K562 (cell line): ENCODE data around the gene SH2D4B. TPM values are rescaled to one million over a fixed set of nuclear protein-coding genes. Genes with fewer than 3 reads are reported as not detected.

Source experiments
- ATAC-seq: fragments of 200-7000 bp; cut with Tn5 transposase; 3 replicates; pipeline ENCODE4 v1.9.1; 2020; ENCODE audit warnings: moderate library complexity
- BruUV-seq: library from RNA; stranded (reverse); fragments of 400-500 nt; replicated peaks from 2 replicates; lab custom pipeline; 2021; lab: Mats Ljungman, UMichigan
- CTCF ChIA-PET: fragments of 300-600 bp; formaldehyde crosslinking; extraction: SDS; loops from one replicate; lab custom pipeline; 2021; ENCODE audit warnings: low intra/inter-chr PET ratio; lab: Yijun Ruan, JAX
- POLR2A ChIA-PET: fragments of 300-600, 350-650 bp; sonication (Branson Sonifier 250); formaldehyde crosslinking; extraction: SDS; loops from one replicate; lab custom pipeline; 2021; ENCODE audit warnings: antibody characterized with exemption, inconsistent platforms; lab: Yijun Ruan, JAX
- DNase-seq, 4 experiments: peaks; one replicate each; pipeline versions ENCODE4 v3.0.0 to v3.0.0-alpha.2; 2011 to 2018; ENCODE audit warnings: low spot score in 3 of 4, mixed read lengths in 3 of 4; ENCODE audit errors: extremely low read depth in 1 of 4
- FAIRE-seq: peaks from 2 replicates; lab custom pipeline; 2011; peaks lifted over from hg19 to GRCh38; lab: Jason Lieb, UNC
- H2AFZ ChIP-seq: 2 replicates; pipeline ENCODE4 v1.6.0; 2011; ENCODE audit warnings: low read depth, low read length, control low read depth, inconsistent platforms
- H3K27ac ChIP-seq: fragments of 200-600 bp; 3 replicates; pipeline ENCODE4 v1.8.0; 2011; ENCODE audit warnings: low read depth, mild to moderate bottlenecking, control low read depth, inconsistent platforms, low read length, moderate library complexity, mixed read lengths; ENCODE audit errors: extremely low read depth
- H3K27me3 ChIP-seq, 2 experiments: fragments of 300-600 bp in 1 of 2; 2 replicates in 1 of 2; 3 replicates in 1 of 2; pipeline versions ENCODE4 v1.6.0 to v1.8.0; 2011; ENCODE audit warnings: inconsistent platforms in 2 of 2, low read length in 2 of 2, mild to moderate bottlenecking in 1 of 2, mixed read lengths in 1 of 2, moderate library complexity in 1 of 2; ENCODE audit not compliant: control insufficient read depth in 2 of 2, insufficient read depth in 2 of 2
- H3K36me3 ChIP-seq: fragments of 300-600 bp; 3 replicates; pipeline ENCODE4 v1.8.0; 2011; ENCODE audit warnings: mild to moderate bottlenecking, low read length, inconsistent platforms; ENCODE audit not compliant: control insufficient read depth, insufficient read depth
- H3K4me1 ChIP-seq, 2 experiments: fragments of 200-600 bp in 1 of 2; replicated peaks in 1 of 2; 2 replicates in 1 of 2; 3 replicates in 1 of 2; pipeline versions ENCODE4 v1.5.1 to v1.8.0; 2011; ENCODE audit warnings: inconsistent platforms in 2 of 2, low read length in 2 of 2, mild to moderate bottlenecking in 1 of 2, mixed read lengths in 1 of 2, moderate library complexity in 1 of 2; ENCODE audit not compliant: control insufficient read depth in 2 of 2, insufficient read depth in 2 of 2
- H3K4me2 ChIP-seq: 2 replicates; pipeline ENCODE4 v1.6.1; 2011; ENCODE audit warnings: low read length, control low read depth, inconsistent platforms, mixed read lengths; ENCODE audit not compliant: insufficient read depth
- H3K4me3 ChIP-seq: fragments of 200-600 bp; sonication (generic), shearing (Covaris generic); 2 replicates; pipeline ENCODE4 v1.5.1; 2016; ENCODE audit warnings: control low read depth, inconsistent platforms
- H3K79me2 ChIP-seq: fragments of 200-600 bp; 3 replicates; pipeline ENCODE4 v1.8.0; 2011; ENCODE audit warnings: low read length, inconsistent platforms; ENCODE audit not compliant: control insufficient read depth, insufficient read depth
- H3K9ac ChIP-seq, 2 experiments: 2 replicates each; pipeline versions ENCODE4 v1.6.0 to v1.6.1; 2011; ENCODE audit warnings: low read depth in 2 of 2, low read length in 2 of 2, control low read depth in 1 of 2, inconsistent platforms in 1 of 2, mild to moderate bottlenecking in 1 of 2, mixed read lengths in 1 of 2; ENCODE audit not compliant: insufficient read depth in 1 of 2
- H3K9me1 ChIP-seq: one replicate; pipeline ENCODE4 v1.6.0; 2011; ENCODE audit warnings: inconsistent platforms, mild to moderate bottlenecking, low read length, moderate library complexity; ENCODE audit not compliant: control insufficient read depth, insufficient read depth
- H3K9me3 ChIP-seq: replicated peaks from 2 replicates; pipeline ENCODE4 v1.5.1; 2011; ENCODE audit warnings: low read depth, low read length, inconsistent platforms; ENCODE audit not compliant: control insufficient read depth, insufficient read depth
- H4K20me1 ChIP-seq: replicated peaks from 2 replicates; pipeline ENCODE4 v1.6.1; 2011; ENCODE audit warnings: low read length, inconsistent platforms, mixed read lengths; ENCODE audit not compliant: control insufficient read depth, insufficient read depth
- CBX1 ChIP-seq: sonication (generic); IDR thresholded peaks from 2 replicates; pipeline ENCODE4 v1.6.1; 2016; ENCODE audit warnings: antibody characterized with exemption, low read depth, mild to moderate bottlenecking
- DACH1 ChIP-seq: fragments of 450-650 bp; IDR thresholded peaks from 2 replicates; pipeline ENCODE4 v1.6.1; 2018; ENCODE audit not compliant: partially characterized antibody
- GTF2F1 ChIP-seq: IDR thresholded peaks from 2 replicates; pipeline ENCODE4 v1.6.1; 2011; ENCODE audit warnings: low read depth, low read length, improper control_type of control experiment
- KAT7 ChIP-seq: sonication (generic); formaldehyde crosslinking; IDR thresholded peaks from 2 replicates; pipeline ENCODE4 v1.8.0; 2022; ENCODE audit warnings: missing genetic modification reagents, mild to moderate bottlenecking, borderline replicate concordance
- TSHZ1 ChIP-seq: fragments of 250-450 bp; sonication (Bioruptor Pico); IDR thresholded peaks from 2 replicates; pipeline ENCODE4 v1.4.0; 2020; ENCODE audit warnings: mild to moderate bottlenecking, moderate library complexity
- ZNF507 ChIP-seq: conservative IDR thresholded peaks from 2 replicates; pipeline ENCODE4 v1.6.1; 2017; ENCODE audit warnings: missing genetic modification characterization, missing compliant biosample characterization
- ZNF511 ChIP-seq: sonication (generic); formaldehyde crosslinking; IDR thresholded peaks from 2 replicates; pipeline ENCODE4 v1.8.0; 2022; ENCODE audit warnings: mild to moderate bottlenecking, missing genetic modification reagents
- in situ Hi-C: fragments of 300-500 bp; cut with MboI; formaldehyde crosslinking; loops from 4 replicates; pipeline ENCODE4 v1.15.0; 2018; ENCODE audit warnings: inconsistent platforms, mixed read lengths
- intact Hi-C: fragments of 100-400 bp; cut with micrococcal nuclease; formaldehyde crosslinking; loops from 2 replicates; pipeline ENCODE4 v1.14.2; 2022
- polyA plus RNA-seq, 8 experiments: library from polyadenylated mRNA; depleted of rRNA in 4 of 8; stranded (reverse) in 5 of 8; unstranded in 3 of 8; fragments of >200 nt; fragmentation: Nextera tagmentation in 2 of 8; fragmentation: Illumina TruSeq in 1 of 8; extraction: Ambion mirVana in 2 of 8; extraction: Trizol in 1 of 8; gene quantifications; 2 replicates each; pipeline versions ENCODE4 v1.2.1 to v1.2.3, GENCODE V29; 2011 to 2014; ENCODE audit warnings: inconsistent platforms in 1 of 8, missing spikeins in 1 of 8
- total RNA-seq, 7 experiments: library from RNA; depleted of rRNA in 6 of 7; stranded (reverse); fragments of >200 nt in 6 of 7; fragmentation: Illumina TruSeq in 2 of 7; extraction: Trizol in 2 of 7; gene quantifications; 2 replicates each; pipeline versions ENCODE4 v1.2.1 to v1.2.3, GENCODE V29; 2011 to 2021; ENCODE audit warnings: low replicate concordance in 1 of 7

The SH2D4B gene
- total and polyA plus RNA-seq, 9 of the 15 experiments (the other 6 are each of a cell fraction or from before 2014, with no cell fraction given): 0.03 to 0.14 (median 0.04) TPM; not detected in 4

GRCh38 chr10:80690434-80690833 lies 152.7 kb downstream of the SH2D4B start:
- no peaks in the 10 kb centered on the region for H3K9me3 ChIP-seq
- DNase-seq (no peak), ATAC-seq (no peak)
- BruUV-seq: no TSS peak
- no peaks in the 10 kb centered on the region for H3K4me1 ChIP-seq
- POLR2A ChIA-PET: no interaction called here
- peaks cover 0 to 27% of the 10 kb centered on the region in 2 experiments; a peak in 4 of 5 replicates for H3K27me3 ChIP-seq
- no peak overlapping the region for H3K9ac ChIP-seq
- no peaks in the 10 kb centered on the region for H3K36me3 ChIP-seq
- no peaks in the 10 kb centered on the region for H4K20me1 ChIP-seq
- TF ChIP-seq ZNF507 (tag): no peak
- TF ChIP-seq DACH1: no peak
- no peak for TF ChIP-seq CBX1
- no peak for TF ChIP-seq ZNF511 (CRISPR knock-in tag)
- TF ChIP-seq GTF2F1: no peak
- no peak for TF ChIP-seq TSHZ1
- no peak for TF ChIP-seq KAT7 (CRISPR knock-in tag)
- TF ChIP-seq, all 486 proteins: peak for 0
- H2AFZ ChIP-seq: no peak overlapping the region
- no peaks in the 10 kb centered on the region for H3K79me2 ChIP-seq
- FAIRE-seq: no peak
- H3K9me1 ChIP-seq: no peaks in the 10 kb centered on the region
- H3K27ac ChIP-seq: no peak overlapping the region
- H3K4me3 ChIP-seq: no peak overlapping the region
- CTCF ChIA-PET: no interaction called here
- no peak overlapping the region for H3K4me2 ChIP-seq
- intact Hi-C loops: no loop called here
- in situ Hi-C loops: loop anchor here (10.0 kb wide), 1 partner anchor 234 kb away; no protein-coding TSS in a partner anchor
